ENCODE data around the gene TMEM72.
"Not testable (repeated sequence)": the region's sequence is repeated elsewhere in the genome, so short reads cannot be mapped to it uniquely, and the experiment has no call there.

Gene TMEM72

DNA sequence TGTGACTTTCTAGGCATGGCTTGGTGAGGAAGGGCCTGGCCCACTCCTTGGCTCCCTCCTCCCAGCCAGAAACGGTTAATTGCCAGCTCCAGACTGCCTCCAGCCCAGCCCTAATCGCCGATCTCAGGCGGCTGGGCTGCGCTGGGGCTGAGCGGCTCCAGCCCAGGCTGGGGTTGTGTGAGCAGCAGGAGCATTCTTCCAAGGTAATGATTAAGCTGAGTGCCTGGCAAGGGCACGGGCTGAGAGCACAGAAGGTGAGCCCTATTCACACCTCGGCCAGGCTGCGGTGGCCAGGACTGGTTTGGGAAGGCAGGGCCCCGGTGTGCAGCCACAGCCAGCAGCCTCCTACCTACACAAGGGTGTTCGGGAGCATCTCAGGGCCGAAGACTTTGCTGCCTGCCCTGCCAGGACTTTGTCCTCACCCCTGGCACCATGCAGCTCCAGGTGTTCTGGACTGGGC, at the start of gene TMEM72:
Gene TMEM72, plus strand, starts transcription at position 257 of the 460 bp plus-strand sequence. Its CDS starts 176 bp downstream, at position 433.
- Mint-ChIP-seq H3K36me3 (no peaks in the 10 kb centered on the region), H3K27ac (no peak within 1 kb of the TSS), H3K27me3 (no peaks in the 10 kb centered on the region), H3K4me3 (no peak within 1 kb of the TSS), H3K9me3 (no peaks in the 10 kb centered on the region), H3K4me1 (peaks cover 6 to 19% of the 10 kb centered on the region in 2 donors)
- ATAC-seq (replicated peaks) (no peak), DNase-seq (no peak)

- Mint-ChIP-seq H3K9me3 (no peaks in the 10 kb centered on the region), H3K36me3 (no peaks in the 10 kb centered on the region), H3K27me3 (peaks cover 43 to 57% of the 10 kb centered on the region in 2 donors), H3K4me1 (peaks cover 12 to 20% of the 10 kb centered on the region in 2 donors), H3K27ac (no peak overlapping the region), H3K4me3 (no peak overlapping the region)
- ATAC-seq (replicated peaks) (no peak), DNase-seq (no peak)
Measured at GRCh38 chr10:44862006-44862751, 49.0 kb upstream of the TMEM72 start.

DNA sequence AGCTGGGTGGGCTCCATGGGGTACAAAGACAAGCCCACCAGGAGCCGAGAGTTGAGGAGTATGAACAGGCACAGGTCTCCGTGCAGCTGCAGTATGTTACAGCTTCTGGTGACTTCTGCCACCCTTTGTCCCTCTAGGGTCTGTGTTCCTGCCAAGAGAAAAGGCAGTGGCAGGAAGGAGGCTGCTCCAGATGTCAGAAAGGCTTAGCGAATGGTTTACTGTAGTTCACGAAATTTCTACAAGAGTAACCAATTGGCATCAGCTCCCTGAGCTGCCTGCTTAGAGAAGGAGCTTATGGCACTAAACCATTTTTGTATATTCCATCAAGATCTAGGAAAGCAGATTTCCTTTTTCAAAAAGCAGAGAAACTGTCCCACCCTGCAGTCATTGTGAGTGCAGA, 48.2 kb upstream of the TMEM72 start:
- Mint-ChIP-seq H3K9me3 (no peaks in the 10 kb centered on the region), H3K4me1 (peaks cover 12 to 20% of the 10 kb centered on the region in 2 donors), H3K36me3 (no peaks in the 10 kb centered on the region), H3K27ac (no peak overlapping the region), H3K4me3 (no peak overlapping the region), H3K27me3 (peaks cover 43 to 54% of the 10 kb centered on the region in 2 donors)
- ATAC-seq (replicated peaks) (no peak), DNase-seq (no peak)

- no peaks in the 10 kb centered on the region for H3K36me3 Mint-ChIP-seq
- peaks cover 43 to 54% of the 10 kb centered on the region in 2 donors for H3K27me3 Mint-ChIP-seq
- DNase-seq (no peak), ATAC-seq (replicated peaks) (no peak)
- H3K4me1 Mint-ChIP-seq, result peaks cover 12 to 20% of the 10 kb centered on the region in 2 donors
- H3K4me3 Mint-ChIP-seq, result peak overlapping the region in 1 of 2 donors; percentile 92
- H3K27ac Mint-ChIP-seq, result no peak overlapping the region
- no peaks in the 10 kb centered on the region for H3K9me3 Mint-ChIP-seq
Measured at GRCh38 chr10:44863344-44864047, 47.6 kb upstream of the TMEM72 start.

GRCh38 chr10:44864051-44864450, 47.1 kb upstream of the TMEM72 start:
- Mint-ChIP-seq H3K36me3 (no peaks in the 10 kb centered on the region), H3K4me3 (peak overlapping the region; percentile 90 to 92), H3K27ac (peak overlapping the region; percentile 48), H3K4me1 (peaks cover 12 to 20% of the 10 kb centered on the region in 2 donors), H3K9me3 (no peaks in the 10 kb centered on the region), H3K27me3 (peaks cover 47 to 60% of the 10 kb centered on the region in 2 donors)
- no peak for DNase-seq
- ATAC-seq (replicated peaks), result peak; percentile 57 to 69

GRCh38 chr10:44864637-44865288, 46.4 kb upstream of the TMEM72 start:
- peak overlapping the region; percentile 90 to 92 for H3K4me3 Mint-ChIP-seq
- H3K27me3 Mint-ChIP-seq, result peaks cover 52 to 67% of the 10 kb centered on the region in 2 donors
- H3K4me1 Mint-ChIP-seq, result peaks cover 12 to 20% of the 10 kb centered on the region in 2 donors
- peak; percentile 89 to 91 for ATAC-seq (replicated peaks)
- peak; percentile 65 for DNase-seq
- H3K36me3 Mint-ChIP-seq, result no peaks in the 10 kb centered on the region
- peak overlapping the region; percentile 48 for H3K27ac Mint-ChIP-seq
- no peaks in the 10 kb centered on the region for H3K9me3 Mint-ChIP-seq

DNA sequence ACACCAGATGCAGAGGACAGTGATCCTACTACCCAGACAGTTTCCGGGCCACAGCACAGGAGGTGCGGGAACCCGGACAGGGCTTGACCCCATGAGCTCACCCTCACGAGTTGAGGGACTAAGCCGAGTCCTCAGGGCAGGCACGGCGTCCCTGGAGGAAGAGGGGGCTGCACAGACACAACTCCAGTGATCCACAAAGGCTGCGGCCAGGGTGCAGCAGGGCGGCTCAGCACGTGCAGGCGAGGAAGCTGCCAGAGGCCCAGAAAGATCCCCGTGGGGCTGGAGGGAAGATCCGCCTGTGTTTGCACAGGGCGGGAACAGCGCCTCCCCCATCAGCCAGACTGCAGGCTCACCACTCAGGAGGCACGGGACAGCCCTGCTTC, 45.9 kb upstream of the TMEM72 start:
- Mint-ChIP-seq H3K9me3 (no peaks in the 10 kb centered on the region), H3K27ac (no peak overlapping the region), H3K27me3 (peaks cover 56 to 68% of the 10 kb centered on the region in 2 donors), H3K4me1 (peaks cover 12 to 20% of the 10 kb centered on the region in 2 donors), H3K36me3 (no peaks in the 10 kb centered on the region), H3K4me3 (peak overlapping the region in 1 of 2 donors; percentile 92)
- DNase-seq, result no peak
- no peak for ATAC-seq (replicated peaks)

- DNase-seq; H3K36me3 Mint-ChIP-seq; ATAC-seq (replicated peaks); H3K27ac Mint-ChIP-seq; H3K9me3 Mint-ChIP-seq; H3K4me3 Mint-ChIP-seq: not testable (repeated sequence)
- H3K27me3 Mint-ChIP-seq, result peaks cover 56 to 68% of the 10 kb centered on the region in 2 donors
- peaks cover 12 to 20% of the 10 kb centered on the region in 2 donors for H3K4me1 Mint-ChIP-seq
Measured at GRCh38 chr10:44866367-44866766, 44.8 kb upstream of the TMEM72 start.

GRCh38 chr10:44870031-44870430, 41.1 kb upstream of the TMEM72 start:
- no peak for DNase-seq
- Mint-ChIP-seq H3K36me3 (no peaks in the 10 kb centered on the region), H3K27me3 (peaks cover 29 to 37% of the 10 kb centered on the region in 2 donors), H3K27ac (no peak overlapping the region), H3K4me3 (no peak overlapping the region), H3K4me1 (peaks cover 0 to 4% of the 10 kb centered on the region in 2 donors), H3K9me3 (no peaks in the 10 kb centered on the region)
- ATAC-seq (replicated peaks), result no peak

- DNase-seq (no peak), ATAC-seq (replicated peaks) (no peak)
- Mint-ChIP-seq H3K36me3 (no peaks in the 10 kb centered on the region), H3K27me3 (peaks cover 13 to 17% of the 10 kb centered on the region in 2 donors), H3K4me1 (no peaks in the 10 kb centered on the region), H3K4me3 (no peak overlapping the region), H3K9me3 (no peaks in the 10 kb centered on the region), H3K27ac (no peak overlapping the region)
Measured at GRCh38 chr10:44873160-44873559, 38.0 kb upstream of the TMEM72 start.

- DNase-seq (no peak), ATAC-seq (replicated peaks) (no peak)
- Mint-ChIP-seq H3K9me3 (no peaks in the 10 kb centered on the region), H3K4me3 (no peak overlapping the region), H3K27me3 (peaks cover 7 to 15% of the 10 kb centered on the region in 2 donors), H3K4me1 (peaks cover 7 to 9% of the 10 kb centered on the region in 2 donors), H3K36me3 (no peaks in the 10 kb centered on the region), H3K27ac (no peak overlapping the region)
Measured at GRCh38 chr10:44874166-44874565, 37.0 kb upstream of the TMEM72 start.

DNA sequence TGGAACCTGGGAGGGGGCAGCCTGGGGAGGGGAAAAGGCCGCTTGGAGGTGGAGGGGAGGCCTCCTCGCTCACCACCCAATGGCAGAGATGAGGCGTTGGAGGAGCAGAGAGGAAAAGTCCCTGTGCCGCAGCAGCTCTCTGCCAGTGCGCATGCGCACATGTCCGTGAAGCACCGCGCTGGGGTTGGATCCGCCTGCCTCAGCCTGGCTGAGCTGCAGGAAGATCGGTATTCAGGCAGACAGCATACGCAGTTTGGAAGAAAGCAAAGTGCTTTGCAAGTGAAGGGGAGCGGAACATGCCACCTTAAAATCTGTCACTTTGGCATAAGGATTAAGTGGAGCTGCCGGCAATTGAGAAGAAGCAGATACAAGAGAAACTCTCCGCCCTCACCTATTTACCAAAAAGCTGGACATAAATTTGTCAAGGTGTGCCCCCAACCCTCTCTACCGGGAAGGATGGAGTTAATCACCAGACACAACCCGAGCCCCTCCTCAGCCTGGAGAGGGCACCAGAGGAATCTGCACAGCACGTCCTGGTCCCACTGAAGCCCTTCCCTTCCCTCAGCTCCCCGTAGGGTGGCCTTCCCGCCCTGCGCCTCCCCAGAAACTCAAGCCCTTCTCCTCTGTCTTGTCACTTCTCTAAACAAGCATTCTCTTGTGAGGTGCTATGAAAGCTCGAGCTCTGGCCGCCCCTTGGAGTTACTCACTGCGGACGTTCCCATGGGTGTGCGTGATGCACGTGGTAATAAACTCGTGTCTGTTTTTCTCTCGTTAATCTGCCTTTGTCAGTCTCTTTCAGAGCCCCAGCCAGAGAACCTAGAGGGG, 32.2 kb upstream of the TMEM72 start:
- H3K27ac Mint-ChIP-seq, result peak overlapping the region; percentile 72

GRCh38 chr10:44879531-44879899, 31.6 kb upstream of the TMEM72 start:
- peak overlapping the region; percentile 84 to 90 for H3K4me3 Mint-ChIP-seq
- ATAC-seq (replicated peaks) (no peak), DNase-seq (no peak)
- peaks cover 19 to 33% of the 10 kb centered on the region in 2 donors for H3K27me3 Mint-ChIP-seq
- H3K4me1 Mint-ChIP-seq, result peaks cover 20 to 28% of the 10 kb centered on the region in 2 donors
- no peaks in the 10 kb centered on the region for H3K9me3 Mint-ChIP-seq
- H3K36me3 Mint-ChIP-seq, result no peaks in the 10 kb centered on the region
- no peak overlapping the region for H3K27ac Mint-ChIP-seq

More for the DNA sequence above, 32.2 kb upstream of the TMEM72 start:
- H3K4me3 Mint-ChIP-seq, result peak overlapping the region; percentile 84 to 90
- ATAC-seq (replicated peaks), result peak; percentile 83 to 86
- H3K9me3 Mint-ChIP-seq, result no peaks in the 10 kb centered on the region
- peak; percentile 68 for DNase-seq
- H3K27me3 Mint-ChIP-seq, result peaks cover 19 to 33% of the 10 kb centered on the region in 2 donors
- no peaks in the 10 kb centered on the region for H3K36me3 Mint-ChIP-seq
- H3K4me1 Mint-ChIP-seq, result peaks cover 20 to 28% of the 10 kb centered on the region in 2 donors

All from stimulated activated naive B cell treated with anti-CD40 and anti-IgM and Interleukin-4, amounts not matched to agents 10 μg/mL and 1 μg/mL and 100 μg/mL, for 72 hours (primary cell).